Medulla oblongata (tissue), 1 donor: ENCODE results near the gene RALGAPB.

ENCODE experiments used
- DNase-seq: peaks from one replicate; pipeline ENCODE4 v3.0.0-alpha.2; 2015; ENCODE audit errors: extremely low spot score

The RALGAPB gene

GRCh38 chr20:38610521-38610920 is 137.9 kb downstream of the RALGAPB start:
- DNase-seq: no peak

- DNase-seq: no peak
These were observed 140.3 kb downstream of the RALGAPB start for GRCh38 chr20:38612751-38613515.

GRCh38 chr20:38615283-38615682 is 142.6 kb downstream of the RALGAPB start:
- DNase-seq: no peak

- no peak for DNase-seq
These were observed 143.8 kb downstream of the RALGAPB start for GRCh38 chr20:38616457-38616856.

GRCh38 chr20:38617011-38617829 is 144.6 kb downstream of the RALGAPB start:
- DNase-seq: no peak

GRCh38 chr20:38617830-38618196 is 145.2 kb downstream of the RALGAPB start:
- no peak for DNase-seq

GRCh38 chr20:38620441-38620840 is 147.8 kb downstream of the RALGAPB start:
- no peak for DNase-seq

GRCh38 chr20:38623061-38623460 is 150.4 kb downstream of the RALGAPB start:
- DNase-seq: no peak

GRCh38 chr20:38624084-38624483 is 151.4 kb downstream of the RALGAPB start:
- DNase-seq: no peak

- DNase-seq: no peak
These were observed 153.3 kb downstream of the RALGAPB start for GRCh38 chr20:38625896-38626295.

- DNase-seq: no peak
These were observed 154.4 kb downstream of the RALGAPB start for GRCh38 chr20:38626921-38627659.
